Measurements from ENCODE around the gene PALD1. TPM values are rescaled to one million over a fixed set of nuclear protein-coding genes. Genes with fewer than 3 reads are reported as not detected.

PALD1 gene
- total RNA-seq, 4 donors from 2014 or later: 10.4 to 19.1 (median 12.8) TPM

DNA sequence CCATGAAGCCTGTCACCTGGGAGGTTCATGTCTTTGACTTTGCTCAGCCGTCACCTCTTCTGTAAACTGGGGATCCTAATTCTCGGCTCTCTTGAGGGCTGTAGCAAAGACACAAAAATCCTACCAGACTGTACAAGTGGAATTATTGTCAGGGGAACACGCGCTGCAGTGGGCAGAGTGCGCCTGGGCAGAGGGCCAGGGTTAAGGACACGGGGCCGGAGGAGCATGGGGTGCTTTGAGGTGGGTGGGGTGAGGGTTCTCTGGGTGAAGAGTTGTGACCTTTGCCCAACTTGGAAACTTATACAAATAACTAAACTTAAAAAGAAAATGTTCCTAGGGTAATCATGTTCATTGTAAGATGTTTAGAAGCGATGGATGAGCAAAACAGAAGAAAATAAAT, 36.0 kb downstream of the PALD1 start:
- no peak for TF ChIP-seq POLR2AphosphoS5 (IDR thresholded peaks at IDR 0.05)
- intact Hi-C loops (cut with DNase I): loop anchor here (5.0 kb wide), 1 partner anchor 37 kb away; the partner anchor contains the start of gene PALD1

DNA sequence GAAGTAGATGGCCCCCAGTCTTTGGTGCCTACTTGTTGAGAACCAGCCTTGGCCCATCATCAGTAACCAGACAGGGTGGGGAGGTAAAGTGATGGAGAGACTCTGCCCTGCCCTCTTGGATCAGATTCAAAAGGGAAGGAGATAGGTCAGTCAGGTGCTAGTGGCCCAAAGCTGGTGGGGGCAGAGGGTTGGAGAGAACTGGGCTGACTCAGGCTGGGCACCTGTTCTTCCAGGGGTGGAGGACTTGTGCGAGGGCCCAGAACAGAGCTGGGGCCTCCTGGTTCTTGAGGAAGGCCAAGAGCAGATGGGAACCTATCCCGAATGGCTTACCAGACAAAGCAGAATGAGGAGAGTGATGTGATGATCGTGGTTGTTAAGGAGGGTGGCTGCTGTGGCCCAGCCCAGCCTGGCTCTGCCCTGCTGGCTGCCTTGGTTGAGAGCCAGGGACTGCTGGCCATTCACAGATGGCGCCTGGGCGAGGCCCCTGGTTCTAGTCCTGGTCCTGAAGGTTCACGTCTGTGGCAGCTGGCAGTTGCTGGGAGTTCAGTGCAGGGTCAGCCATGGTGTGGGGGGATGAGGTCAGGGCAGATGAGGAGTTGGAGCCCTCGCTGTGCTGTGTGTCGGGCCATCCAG, 36.6 kb downstream of the PALD1 start:
- intact Hi-C loops (cut with DNase I): no loop called here
- H3K27ac ChIP-seq (replicated peaks in 1 of 4): no peak overlapping the region
- no peaks in the 10 kb centered on the region for H3K36me3 ChIP-seq
- H3K4me3 ChIP-seq: no peak overlapping the region
- no peaks in the 10 kb centered on the region for H3K9me3 ChIP-seq
- TF ChIP-seq, protein P1, sequence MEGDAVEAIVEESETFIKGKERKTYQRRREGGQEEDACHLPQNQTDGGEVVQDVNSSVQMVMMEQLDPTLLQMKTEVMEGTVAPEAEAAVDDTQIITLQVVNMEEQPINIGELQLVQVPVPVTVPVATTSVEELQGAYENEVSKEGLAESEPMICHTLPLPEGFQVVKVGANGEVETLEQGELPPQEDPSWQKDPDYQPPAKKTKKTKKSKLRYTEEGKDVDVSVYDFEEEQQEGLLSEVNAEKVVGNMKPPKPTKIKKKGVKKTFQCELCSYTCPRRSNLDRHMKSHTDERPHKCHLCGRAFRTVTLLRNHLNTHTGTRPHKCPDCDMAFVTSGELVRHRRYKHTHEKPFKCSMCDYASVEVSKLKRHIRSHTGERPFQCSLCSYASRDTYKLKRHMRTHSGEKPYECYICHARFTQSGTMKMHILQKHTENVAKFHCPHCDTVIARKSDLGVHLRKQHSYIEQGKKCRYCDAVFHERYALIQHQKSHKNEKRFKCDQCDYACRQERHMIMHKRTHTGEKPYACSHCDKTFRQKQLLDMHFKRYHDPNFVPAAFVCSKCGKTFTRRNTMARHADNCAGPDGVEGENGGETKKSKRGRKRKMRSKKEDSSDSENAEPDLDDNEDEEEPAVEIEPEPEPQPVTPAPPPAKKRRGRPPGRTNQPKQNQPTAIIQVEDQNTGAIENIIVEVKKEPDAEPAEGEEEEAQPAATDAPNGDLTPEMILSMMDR (IDR thresholded peaks at IDR 0.05): no peak
- no peak for TF ChIP-seq POLR2A (IDR thresholded peaks at IDR 0.05; ENCODE audit: low read depth)
- no peak for TF ChIP-seq EP300 (IDR thresholded peaks at IDR 0.05)
- TF ChIP-seq POLR2AphosphoS5 (IDR thresholded peaks at IDR 0.05): no peak
- peaks cover 47 to 51% (median 48%) of the 10 kb centered on the region in 4 donors for H3K4me1 ChIP-seq
- DNase-seq (ENCODE audit: extremely low spot score): no peak
- H3K27me3 ChIP-seq: no peaks in the 10 kb centered on the region
- 91% methylated on average over 8 of the region's 8 CpGs for WGBS

More for the DNA sequence above, 36.0 kb downstream of the PALD1 start:
- Histone ChIP-seq H3K27me3 (no peaks in the 10 kb centered on the region), H3K4me1 (peaks cover 53 to 56% (median 54%) of the 10 kb centered on the region in 4 donors), H3K9me3 (no peaks in the 10 kb centered on the region), H3K36me3 (no peaks in the 10 kb centered on the region), H3K27ac (replicated peaks in 1 of 4) (no peak overlapping the region), H3K4me3 (no peak overlapping the region)
- DNase-seq (ENCODE audit: extremely low spot score): no peak
- WGBS: 78% methylated on average over 8 of the region's 8 CpGs

DNA sequence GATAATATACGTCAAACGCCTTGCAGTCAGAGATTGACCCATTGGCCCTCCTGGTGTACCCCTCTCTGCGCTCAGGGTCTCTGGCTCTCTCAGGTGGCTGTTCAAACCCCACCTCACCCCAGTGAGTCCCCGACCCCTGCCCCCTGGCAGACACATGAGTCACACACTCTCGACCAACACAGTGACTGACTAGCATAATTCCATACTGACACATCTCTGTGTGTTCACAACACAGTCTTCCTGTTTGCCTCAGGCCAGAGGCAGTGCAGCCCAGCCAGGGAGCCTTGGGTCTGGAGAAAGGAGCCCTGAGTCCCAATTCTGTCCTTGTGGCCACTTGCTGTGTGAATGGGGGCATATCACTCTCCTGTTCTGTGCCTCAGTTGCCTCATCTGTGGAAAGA, 40.1 kb downstream of the PALD1 start:
- 86% methylated on average over 3 of the region's 5 CpGs for WGBS
- Histone ChIP-seq H3K36me3 (no peaks in the 10 kb centered on the region), H3K9me3 (no peaks in the 10 kb centered on the region), H3K27me3 (no peaks in the 10 kb centered on the region), H3K27ac (replicated peaks in 1 of 4) (no peak overlapping the region), H3K4me3 (no peak overlapping the region), H3K4me1 (peaks cover 24 to 35% (median 29%) of the 10 kb centered on the region in 4 donors)
- DNase-seq (ENCODE audit: extremely low spot score): no peak
- intact Hi-C loops (cut with DNase I): no loop called here
- TF ChIP-seq, protein P1 (IDR thresholded peaks at IDR 0.05): no peak
- TF ChIP-seq POLR2A (IDR thresholded peaks at IDR 0.05; ENCODE audit: low read depth) (no peak), POLR2AphosphoS5 (IDR thresholded peaks at IDR 0.05) (no peak)

DNA sequence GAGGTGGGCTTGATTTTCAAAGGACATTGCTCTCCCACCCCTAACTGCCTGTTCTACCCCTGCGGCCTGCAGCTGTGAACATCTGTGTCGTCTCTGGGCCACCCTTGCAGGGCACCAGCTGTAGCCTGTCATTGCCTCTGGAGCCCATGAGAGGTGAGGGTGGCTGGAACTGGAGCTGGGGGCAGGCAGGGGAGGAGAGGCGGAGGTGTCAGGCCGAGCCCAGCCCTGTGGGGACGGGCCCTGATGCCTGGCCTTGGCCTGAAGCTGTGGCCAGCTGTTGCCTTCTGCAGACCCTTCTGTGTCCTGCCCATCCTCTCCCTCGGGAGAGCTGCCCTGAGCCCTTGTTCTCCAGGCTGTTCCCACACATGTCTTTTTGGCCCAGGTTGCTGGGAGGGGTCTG, 44.5 kb downstream of the PALD1 start:
- TF ChIP-seq EP300 (IDR thresholded peaks at IDR 0.05) (no peak), POLR2A (IDR thresholded peaks at IDR 0.05; ENCODE audit: low read depth) (no peak), POLR2AphosphoS5 (IDR thresholded peaks at IDR 0.05) (no peak)
- TF ChIP-seq, protein P1 (IDR thresholded peaks at IDR 0.05): no peak
- intact Hi-C loops (cut with DNase I): no loop called here
- Histone ChIP-seq H3K9me3 (no peaks in the 10 kb centered on the region), H3K27ac (replicated peaks in 1 of 4) (no peak overlapping the region), H3K36me3 (peaks cover 0 to 20% (median 6%) of the 10 kb centered on the region in 4 donors), H3K4me3 (no peak overlapping the region), H3K27me3 (no peaks in the 10 kb centered on the region), H3K4me1 (peaks cover 4 to 22% (median 16%) of the 10 kb centered on the region in 4 donors)
- 60% methylated on average over 2 of the region's 6 CpGs for WGBS
- DNase-seq (ENCODE audit: extremely low spot score): no peak

DNA sequence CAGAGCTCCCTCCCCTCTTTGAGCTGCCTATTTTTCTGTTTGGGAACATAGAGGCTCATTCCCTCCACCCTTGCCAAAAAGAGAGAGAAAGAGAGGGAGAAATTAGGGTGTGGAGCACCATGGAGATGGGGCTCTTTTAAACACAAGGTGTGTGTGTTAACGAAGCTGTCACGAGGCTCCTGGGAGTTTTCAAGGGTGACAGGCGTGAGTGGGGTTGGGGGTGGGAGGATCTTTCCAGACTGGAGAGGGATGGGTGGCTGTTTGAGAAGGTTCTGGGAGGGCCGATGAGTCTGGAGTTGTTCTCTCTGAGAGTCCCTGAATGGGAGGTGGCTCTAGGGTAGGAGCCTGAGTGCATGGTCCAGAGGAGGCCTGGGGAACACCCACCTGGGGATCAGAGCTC, 45.0 kb downstream of the PALD1 start:
- H3K27ac ChIP-seq (replicated peaks in 1 of 4): no peak overlapping the region
- intact Hi-C loops (cut with DNase I): no loop called here
- no peak for DNase-seq (ENCODE audit: extremely low spot score)
- TF ChIP-seq EP300 (IDR thresholded peaks at IDR 0.05) (no peak), POLR2A (IDR thresholded peaks at IDR 0.05; ENCODE audit: low read depth) (no peak), POLR2AphosphoS5 (IDR thresholded peaks at IDR 0.05) (no peak)
- TF ChIP-seq, protein P1 (IDR thresholded peaks at IDR 0.05): no peak
- no peaks in the 10 kb centered on the region for H3K9me3 ChIP-seq
- H3K4me1 ChIP-seq: peaks cover 4 to 22% (median 16%) of the 10 kb centered on the region in 4 donors
- 62% methylated on average over 4 of the region's 4 CpGs for WGBS
- no peak overlapping the region for H3K4me3 ChIP-seq
- no peaks in the 10 kb centered on the region for H3K27me3 ChIP-seq
- H3K36me3 ChIP-seq: peaks cover 0 to 20% (median 6%) of the 10 kb centered on the region in 4 donors

Data from esophagus muscularis mucosa (tissue), 4 donors.